GM12878 (cell line): ENCODE results near the gene GMPR2. TPM values are rescaled to one million over a fixed set of nuclear protein-coding genes. Genes with fewer than 3 reads are reported as not detected.

ENCODE experiments used
- ASH2L ChIP-seq: fragments of 300-600, 200-600 bp; sonication (generic); IDR thresholded peaks from 2 replicates; pipeline ENCODE4 v1.6.1; 2017; ENCODE audit warnings: low read depth, mild to moderate bottlenecking, borderline replicate concordance
- BACH1 ChIP-seq: fragments of 450-650 bp; IDR thresholded peaks from 2 replicates; pipeline ENCODE4 v1.6.1; 2017; ENCODE audit warnings: mild to moderate bottlenecking, borderline replicate concordance
- CBX5 ChIP-seq: sonication (generic); IDR thresholded peaks from 2 replicates; pipeline ENCODE4 v1.6.1; 2016; ENCODE audit warnings: low read depth, moderate library complexity, mild to moderate bottlenecking, inconsistent platforms
- CEBPB ChIP-seq, 2 experiments: fragments of 150-350 bp in 1 of 2; IDR thresholded peaks; 2 replicates each; pipeline ENCODE4 v1.6.1; 2012 to 2014; ENCODE audit warnings: low read depth in 2 of 2, low read length in 2 of 2, borderline replicate concordance in 1 of 2, inconsistent platforms in 1 of 2
- CHD2 ChIP-seq: IDR thresholded peaks from 2 replicates; pipeline ENCODE4 v1.6.1; 2011; ENCODE audit warnings: low read depth, low read length, improper control_type of control experiment, borderline replicate concordance
- FOXM1 ChIP-seq: IDR thresholded peaks from 2 replicates; pipeline ENCODE4 v1.6.1; 2012; ENCODE audit warnings: low read depth, mild to moderate bottlenecking, inconsistent platforms, low read length, moderate library complexity
- HDAC6 ChIP-seq: fragments of 200-600 bp; sonication (generic); IDR thresholded peaks from one replicate; pipeline ENCODE4 v1.8.0; 2017; ENCODE audit warnings: antibody characterized with exemption; ENCODE audit not compliant: unreplicated experiment
- LARP7 ChIP-seq: fragments of 450-650 bp; IDR thresholded peaks from 2 replicates; pipeline ENCODE4 v1.6.1; 2017; ENCODE audit warnings: mild to moderate bottlenecking
- NFYA ChIP-seq: IDR thresholded peaks from 2 replicates; pipeline ENCODE4 v1.6.1; 2011; ENCODE audit warnings: low read depth, mild to moderate bottlenecking, low read length, improper control_type of control experiment, borderline replicate concordance
- POLR2AphosphoS2 ChIP-seq: IDR thresholded peaks from 2 replicates; pipeline ENCODE4 v1.6.1; 2011; ENCODE audit warnings: low read depth, mild to moderate bottlenecking, low read length, improper control_type of control experiment, moderate library complexity
- TCF3 ChIP-seq: IDR thresholded peaks from 2 replicates; pipeline ENCODE4 v1.6.1; 2012; ENCODE audit warnings: low read depth, mild to moderate bottlenecking, low read length, borderline replicate concordance; ENCODE audit not compliant: insufficient read depth
- ZZZ3 ChIP-seq: IDR thresholded peaks from 2 replicates; pipeline ENCODE4 v1.6.1; 2011; ENCODE audit warnings: low read depth; ENCODE audit not compliant: control insufficient read depth, insufficient read length
- polyA plus RNA-seq, 11 experiments: library from polyadenylated mRNA; depleted of rRNA in 4 of 11; unstranded in 6 of 11; stranded (reverse) in 5 of 11; fragments of >200 nt; fragmentation: Nextera tagmentation in 4 of 11; fragmentation: Illumina TruSeq in 1 of 11; extraction: Ambion mirVana in 4 of 11; extraction: Trizol in 1 of 11; gene quantifications; 1 replicate in 1 of 11; 2 replicates in 10 of 11; pipeline versions ENCODE4 v1.2.1 to v1.2.3, GENCODE V29; 2011 to 2016; ENCODE audit warnings: inconsistent platforms in 2 of 11, missing spikeins in 2 of 11, low read depth in 1 of 11
- total RNA-seq, 4 experiments: library from RNA; depleted of rRNA in 3 of 4; stranded (reverse); fragments of >200 nt in 3 of 4; fragmentation: Illumina TruSeq in 1 of 4; extraction: Trizol in 1 of 4; gene quantifications; 2 replicates each; pipeline versions ENCODE4 v1.2.1 to v1.2.3, GENCODE V29; 2013 to 2021
- TF ChIP-seq, protein P1 (sequence below): IDR thresholded peaks from 2 replicates; pipeline ENCODE4 v1.6.1; 2012; ENCODE audit warnings: low read length, inconsistent platforms
- TF ChIP-seq, protein P2 (sequence below): IDR thresholded peaks from 2 replicates; pipeline ENCODE4 v1.6.1; 2012; ENCODE audit warnings: low read depth, low read length, improper control_type of control experiment
- TF ChIP-seq, protein P3 (sequence below): fragments of 450-650 bp; IDR thresholded peaks from 2 replicates; pipeline ENCODE4 v1.6.1; 2016; ENCODE audit warnings: mild to moderate bottlenecking
- TF ChIP-seq, protein P4 (sequence below): fragments of 450-650 bp; IDR thresholded peaks from 2 replicates; pipeline ENCODE4 v1.6.1; 2017; ENCODE audit warnings: mild to moderate bottlenecking
- TF ChIP-seq, protein P5 (sequence below): fragments of 450-650 bp; IDR thresholded peaks from 2 replicates; pipeline ENCODE4 v1.6.1; 2016; ENCODE audit warnings: mild to moderate bottlenecking
- TF ChIP-seq, protein P6 (sequence below): fragments of 450-650 bp; IDR thresholded peaks from 2 replicates; pipeline ENCODE4 v1.6.1; 2016; ENCODE audit warnings: mild to moderate bottlenecking, moderate library complexity, borderline replicate concordance

Gene GMPR2
- total and polyA plus RNA-seq, 10 of the 15 experiments (the other 5 are each of a cell fraction or from before 2014, with no cell fraction given): 55.1 to 80.3 (median 61.5) TPM

DNA sequence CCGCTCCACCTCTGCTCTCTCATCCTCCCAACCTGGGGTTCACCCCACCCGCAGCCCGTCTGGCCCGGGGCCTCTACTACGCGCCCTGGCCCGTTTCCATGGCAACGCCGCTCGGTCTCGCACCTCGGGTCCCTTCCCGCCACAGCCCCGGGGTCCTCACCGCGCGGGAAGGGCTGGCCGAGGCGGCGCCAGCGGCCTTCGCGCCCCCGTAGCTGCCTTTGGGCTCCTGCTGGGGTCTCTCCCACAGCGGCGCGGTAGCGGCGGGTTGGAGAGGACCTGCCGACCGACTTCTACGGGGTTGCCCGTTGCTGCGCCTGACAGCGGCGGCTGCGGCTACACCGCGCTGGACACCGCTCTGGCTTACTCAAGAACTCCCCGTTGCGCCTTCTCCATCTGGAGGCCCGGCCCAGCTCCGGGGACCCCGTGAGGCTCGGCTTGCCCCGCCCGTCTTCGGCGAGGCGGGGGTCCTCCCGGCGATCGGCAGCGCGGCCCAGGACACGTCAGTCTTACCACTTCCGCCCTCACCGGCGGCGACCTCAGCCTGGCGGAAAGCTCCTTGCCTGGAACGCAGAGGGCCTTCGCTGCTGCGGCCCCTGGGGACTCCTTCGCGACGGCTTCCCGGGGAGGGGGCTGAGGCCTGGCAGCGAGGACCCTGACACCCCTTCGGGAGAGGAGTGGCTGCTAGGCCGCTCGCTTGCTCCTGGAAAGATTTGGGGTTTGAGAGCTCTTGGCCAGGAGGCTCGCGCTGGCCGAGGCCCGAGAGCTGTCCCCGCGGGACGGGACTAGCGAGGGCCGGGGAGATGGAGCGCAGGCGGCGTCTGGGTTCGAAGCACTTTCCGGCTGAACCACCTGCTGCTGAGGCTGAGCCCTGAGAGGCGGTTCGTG is 37.3 kb upstream of the GMPR2 start, which contains the start of gene TM9SF1 (continued):
- TF ChIP-seq, protein P1, sequence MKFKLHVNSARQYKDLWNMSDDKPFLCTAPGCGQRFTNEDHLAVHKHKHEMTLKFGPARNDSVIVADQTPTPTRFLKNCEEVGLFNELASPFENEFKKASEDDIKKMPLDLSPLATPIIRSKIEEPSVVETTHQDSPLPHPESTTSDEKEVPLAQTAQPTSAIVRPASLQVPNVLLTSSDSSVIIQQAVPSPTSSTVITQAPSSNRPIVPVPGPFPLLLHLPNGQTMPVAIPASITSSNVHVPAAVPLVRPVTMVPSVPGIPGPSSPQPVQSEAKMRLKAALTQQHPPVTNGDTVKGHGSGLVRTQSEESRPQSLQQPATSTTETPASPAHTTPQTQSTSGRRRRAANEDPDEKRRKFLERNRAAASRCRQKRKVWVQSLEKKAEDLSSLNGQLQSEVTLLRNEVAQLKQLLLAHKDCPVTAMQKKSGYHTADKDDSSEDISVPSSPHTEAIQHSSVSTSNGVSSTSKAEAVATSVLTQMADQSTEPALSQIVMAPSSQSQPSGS: no peak
- TF ChIP-seq CBX5: peak; percentile 40; the same call in 1 of the 2 replicates
- TF ChIP-seq, protein P2, sequence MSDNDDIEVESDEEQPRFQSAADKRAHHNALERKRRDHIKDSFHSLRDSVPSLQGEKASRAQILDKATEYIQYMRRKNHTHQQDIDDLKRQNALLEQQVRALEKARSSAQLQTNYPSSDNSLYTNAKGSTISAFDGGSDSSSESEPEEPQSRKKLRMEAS: peak; percentile 89
- TF ChIP-seq, protein P3, sequence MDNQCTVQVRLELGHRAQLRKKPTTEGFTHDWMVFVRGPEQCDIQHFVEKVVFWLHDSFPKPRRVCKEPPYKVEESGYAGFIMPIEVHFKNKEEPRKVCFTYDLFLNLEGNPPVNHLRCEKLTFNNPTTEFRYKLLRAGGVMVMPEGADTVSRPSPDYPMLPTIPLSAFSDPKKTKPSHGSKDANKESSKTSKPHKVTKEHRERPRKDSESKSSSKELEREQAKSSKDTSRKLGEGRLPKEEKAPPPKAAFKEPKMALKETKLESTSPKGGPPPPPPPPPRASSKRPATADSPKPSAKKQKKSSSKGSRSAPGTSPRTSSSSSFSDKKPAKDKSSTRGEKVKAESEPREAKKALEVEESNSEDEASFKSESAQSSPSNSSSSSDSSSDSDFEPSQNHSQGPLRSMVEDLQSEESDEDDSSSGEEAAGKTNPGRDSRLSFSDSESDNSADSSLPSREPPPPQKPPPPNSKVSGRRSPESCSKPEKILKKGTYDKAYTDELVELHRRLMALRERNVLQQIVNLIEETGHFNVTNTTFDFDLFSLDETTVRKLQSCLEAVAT: no peak
- no peak for TF ChIP-seq CEBPB (IDR thresholded peaks at IDR 0.05; ENCODE audit: borderline replicate concordance in 1 of 2, low read depth in 2 of 2, low read length in 2 of 2)
- TF ChIP-seq FOXM1: no peak
- TF ChIP-seq TCF3: no peak; the same call in 1 of the 2 replicates
- TF ChIP-seq LARP7: peak; percentile 98
- TF ChIP-seq, protein P4, sequence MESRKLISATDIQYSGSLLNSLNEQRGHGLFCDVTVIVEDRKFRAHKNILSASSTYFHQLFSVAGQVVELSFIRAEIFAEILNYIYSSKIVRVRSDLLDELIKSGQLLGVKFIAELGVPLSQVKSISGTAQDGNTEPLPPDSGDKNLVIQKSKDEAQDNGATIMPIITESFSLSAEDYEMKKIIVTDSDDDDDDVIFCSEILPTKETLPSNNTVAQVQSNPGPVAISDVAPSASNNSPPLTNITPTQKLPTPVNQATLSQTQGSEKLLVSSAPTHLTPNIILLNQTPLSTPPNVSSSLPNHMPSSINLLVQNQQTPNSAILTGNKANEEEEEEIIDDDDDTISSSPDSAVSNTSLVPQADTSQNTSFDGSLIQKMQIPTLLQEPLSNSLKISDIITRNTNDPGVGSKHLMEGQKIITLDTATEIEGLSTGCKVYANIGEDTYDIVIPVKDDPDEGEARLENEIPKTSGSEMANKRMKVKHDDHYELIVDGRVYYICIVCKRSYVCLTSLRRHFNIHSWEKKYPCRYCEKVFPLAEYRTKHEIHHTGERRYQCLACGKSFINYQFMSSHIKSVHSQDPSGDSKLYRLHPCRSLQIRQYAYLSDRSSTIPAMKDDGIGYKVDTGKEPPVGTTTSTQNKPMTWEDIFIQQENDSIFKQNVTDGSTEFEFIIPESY: peak; percentile 85; the same call in 1 of the 2 replicates
- TF ChIP-seq, protein P5, sequence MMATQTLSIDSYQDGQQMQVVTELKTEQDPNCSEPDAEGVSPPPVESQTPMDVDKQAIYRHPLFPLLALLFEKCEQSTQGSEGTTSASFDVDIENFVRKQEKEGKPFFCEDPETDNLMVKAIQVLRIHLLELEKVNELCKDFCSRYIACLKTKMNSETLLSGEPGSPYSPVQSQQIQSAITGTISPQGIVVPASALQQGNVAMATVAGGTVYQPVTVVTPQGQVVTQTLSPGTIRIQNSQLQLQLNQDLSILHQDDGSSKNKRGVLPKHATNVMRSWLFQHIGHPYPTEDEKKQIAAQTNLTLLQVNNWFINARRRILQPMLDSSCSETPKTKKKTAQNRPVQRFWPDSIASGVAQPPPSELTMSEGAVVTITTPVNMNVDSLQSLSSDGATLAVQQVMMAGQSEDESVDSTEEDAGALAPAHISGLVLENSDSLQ: peak; percentile 78
- no peak for TF ChIP-seq NFYA
- TF ChIP-seq ASH2L: no peak
- peak; percentile 65; the same call in 1 of the 2 replicates for TF ChIP-seq CHD2
- peak; percentile 56; the same call in 1 of the 2 replicates for TF ChIP-seq BACH1
- TF ChIP-seq ZZZ3: no peak
- TF ChIP-seq POLR2AphosphoS2: peak; percentile 47; the same call in 1 of the 2 replicates
- TF ChIP-seq, protein P6, sequence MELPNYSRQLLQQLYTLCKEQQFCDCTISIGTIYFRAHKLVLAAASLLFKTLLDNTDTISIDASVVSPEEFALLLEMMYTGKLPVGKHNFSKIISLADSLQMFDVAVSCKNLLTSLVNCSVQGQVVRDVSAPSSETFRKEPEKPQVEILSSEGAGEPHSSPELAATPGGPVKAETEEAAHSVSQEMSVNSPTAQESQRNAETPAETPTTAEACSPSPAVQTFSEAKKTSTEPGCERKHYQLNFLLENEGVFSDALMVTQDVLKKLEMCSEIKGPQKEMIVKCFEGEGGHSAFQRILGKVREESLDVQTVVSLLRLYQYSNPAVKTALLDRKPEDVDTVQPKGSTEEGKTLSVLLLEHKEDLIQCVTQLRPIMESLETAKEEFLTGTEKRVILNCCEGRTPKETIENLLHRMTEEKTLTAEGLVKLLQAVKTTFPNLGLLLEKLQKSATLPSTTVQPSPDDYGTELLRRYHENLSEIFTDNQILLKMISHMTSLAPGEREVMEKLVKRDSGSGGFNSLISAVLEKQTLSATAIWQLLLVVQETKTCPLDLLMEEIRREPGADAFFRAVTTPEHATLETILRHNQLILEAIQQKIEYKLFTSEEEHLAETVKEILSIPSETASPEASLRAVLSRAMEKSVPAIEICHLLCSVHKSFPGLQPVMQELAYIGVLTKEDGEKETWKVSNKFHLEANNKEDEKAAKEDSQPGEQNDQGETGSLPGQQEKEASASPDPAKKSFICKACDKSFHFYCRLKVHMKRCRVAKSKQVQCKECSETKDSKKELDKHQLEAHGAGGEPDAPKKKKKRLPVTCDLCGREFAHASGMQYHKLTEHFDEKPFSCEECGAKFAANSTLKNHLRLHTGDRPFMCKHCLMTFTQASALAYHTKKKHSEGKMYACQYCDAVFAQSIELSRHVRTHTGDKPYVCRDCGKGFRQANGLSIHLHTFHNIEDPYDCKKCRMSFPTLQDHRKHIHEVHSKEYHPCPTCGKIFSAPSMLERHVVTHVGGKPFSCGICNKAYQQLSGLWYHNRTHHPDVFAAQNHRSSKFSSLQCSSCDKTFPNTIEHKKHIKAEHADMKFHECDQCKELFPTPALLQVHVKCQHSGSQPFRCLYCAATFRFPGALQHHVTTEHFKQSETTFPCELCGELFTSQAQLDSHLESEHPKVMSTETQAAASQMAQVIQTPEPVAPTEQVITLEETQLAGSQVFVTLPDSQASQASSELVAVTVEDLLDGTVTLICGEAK: peak; percentile 91
- TF ChIP-seq HDAC6: peak; percentile 65
